Small intestine (tissue), 7 donors: ENCODE results near the gene TNFSF15. TPM values are rescaled to one million over a fixed set of nuclear protein-coding genes. Genes with fewer than 3 reads are reported as not detected.
"Not testable (repeated sequence)": the region's sequence is repeated elsewhere in the genome, so short reads cannot be mapped to it uniquely, and the experiment has no call there.

Experiments used
- DNase-seq, 2 donors: peaks; one replicate each; pipeline versions ENCODE4 v3.0.0 to v3.0.0-alpha.2; 2013
- FAIRE-seq: peaks from 2 replicates; lab custom pipeline; 2012; peaks lifted over from hg19 to GRCh38; lab: Jason Lieb, UNC
- H3K27ac ChIP-seq, 3 donors: one replicate each; pipeline ENCODE4 v1.5.1; 2013; ENCODE audit warnings: low read length in 2 of 3, mild to moderate bottlenecking in 2 of 3, control low read depth in 1 of 3, inconsistent platforms in 1 of 3, low read depth in 1 of 3, moderate library complexity in 1 of 3
- H3K27me3 ChIP-seq, 3 donors: one replicate each; pipeline ENCODE4 v1.6.1; 2013; ENCODE audit warnings: low read length in 3 of 3, inconsistent platforms in 1 of 3; ENCODE audit not compliant: control insufficient read depth in 3 of 3, insufficient read depth in 3 of 3
- H3K36me3 ChIP-seq, 3 donors: one replicate each; pipeline ENCODE4 v1.6.1; 2013; ENCODE audit warnings: low read length in 3 of 3, inconsistent platforms in 1 of 3, low read depth in 1 of 3, mild to moderate bottlenecking in 1 of 3, moderate library complexity in 1 of 3; ENCODE audit not compliant: control insufficient read depth in 3 of 3, insufficient read depth in 2 of 3
- H3K4me1 ChIP-seq, 3 donors: one replicate each; pipeline ENCODE4 v1.6.1; 2013; ENCODE audit warnings: low read length in 2 of 3, inconsistent platforms in 1 of 3, low read depth in 1 of 3, mild to moderate bottlenecking in 1 of 3, moderate library complexity in 1 of 3; ENCODE audit not compliant: control insufficient read depth in 3 of 3, insufficient read depth in 2 of 3
- H3K4me3 ChIP-seq, 3 donors: one replicate each; pipeline ENCODE4 v1.5.1; 2013; ENCODE audit warnings: low read length in 3 of 3, control low read depth in 1 of 3, inconsistent platforms in 1 of 3, low read depth in 1 of 3, mild to moderate bottlenecking in 1 of 3, moderate library complexity in 1 of 3
- H3K9me3 ChIP-seq, 2 donors: one replicate each; pipeline ENCODE4 v1.6.1; 2013; ENCODE audit warnings: low read depth in 1 of 2, low read length in 1 of 2; ENCODE audit not compliant: control insufficient read depth in 2 of 2, insufficient read depth in 1 of 2
- WGBS, 3 donors: extraction: QIAGEN DNeasy Blood & Tissue Kit; methylation state at CpG; one replicate each; pipeline ENCODE4 v1.1.7; 2013; 5-methylcytosine and 5-hydroxymethylcytosine counted together
- polyA plus RNA-seq, 4 donors: library from polyadenylated mRNA; stranded (reverse) in 3 of 4; unstranded in 1 of 4; fragments of 200-250 nt in 3 of 4; fragments of 120-200 nt in 1 of 4; gene quantifications; one replicate each; pipeline versions ENCODE4 v1.2.1 to v1.2.3, GENCODE V29; 2013
- donor health status: healthy with polysubstance abuse.
- donor health status: control.
- donor health status: control.
- donor health status: Bipolar disorder and iron deficiency.
- donor health status: healthy.

TNFSF15 gene
- polyA plus RNA-seq, 4 donors = 0.79 to 13.2 (median 8.9) TPM

DNA sequence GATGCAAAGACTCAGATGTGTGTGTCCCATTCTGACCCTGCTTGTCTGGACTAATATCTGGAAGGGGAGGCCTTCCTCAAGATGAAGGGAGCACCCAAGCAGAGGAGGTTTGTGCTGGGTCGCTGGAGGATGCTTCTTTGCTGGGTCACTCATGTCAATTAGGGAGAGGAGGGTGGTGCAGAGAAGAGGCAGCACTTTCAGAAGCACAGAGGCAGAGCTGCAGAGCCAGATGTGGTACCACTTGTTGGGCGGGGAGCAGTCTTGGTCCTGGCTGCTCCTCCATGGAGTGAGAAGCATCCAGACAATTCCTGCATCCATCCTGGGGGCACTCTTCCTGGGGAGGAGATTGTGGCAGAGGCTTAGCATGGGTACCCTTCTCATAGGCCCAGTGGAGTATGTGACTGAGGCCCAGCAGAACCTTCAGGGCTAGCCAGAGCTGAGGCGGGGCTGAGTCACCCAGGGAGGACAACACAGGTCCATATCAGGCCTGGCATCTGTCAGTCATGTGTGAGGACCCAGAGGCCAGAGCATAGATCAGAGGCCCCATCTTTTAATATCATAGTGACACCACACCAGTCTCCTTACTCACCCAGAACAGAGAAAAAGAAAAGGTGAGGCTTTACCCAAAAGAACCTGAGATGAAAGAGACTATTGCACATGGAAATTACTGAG, 59.8 kb downstream of the TNFSF15 start:
- FAIRE-seq = no peak
- DNase-seq = no peak
- H3K27me3 ChIP-seq = no peaks in the 10 kb centered on the region
- no peaks in the 10 kb centered on the region for H3K36me3 ChIP-seq
- no peak overlapping the region for H3K27ac ChIP-seq
- H3K9me3 ChIP-seq = no peaks in the 10 kb centered on the region
- no peaks in the 10 kb centered on the region for H3K4me1 ChIP-seq
- 73 to 92% (median 87%) methylated on average over 3 of the region's 3 CpGs for WGBS, 3 donors
- no peak overlapping the region for H3K4me3 ChIP-seq

- Histone ChIP-seq H3K9me3 (no peaks in the 10 kb centered on the region), H3K4me1 (no peaks in the 10 kb centered on the region), H3K36me3 (no peaks in the 10 kb centered on the region), H3K4me3 (no peak overlapping the region), H3K27ac (no peak overlapping the region), H3K27me3 (no peaks in the 10 kb centered on the region)
- 61 to 70% (median 62%) methylated on average over 6 of the region's 6 CpGs for WGBS, 3 donors
- DNase-seq = no peak
- FAIRE-seq = no peak
Measured at GRCh38 chr9:114745108-114745848, 60.6 kb downstream of the TNFSF15 start.

DNA sequence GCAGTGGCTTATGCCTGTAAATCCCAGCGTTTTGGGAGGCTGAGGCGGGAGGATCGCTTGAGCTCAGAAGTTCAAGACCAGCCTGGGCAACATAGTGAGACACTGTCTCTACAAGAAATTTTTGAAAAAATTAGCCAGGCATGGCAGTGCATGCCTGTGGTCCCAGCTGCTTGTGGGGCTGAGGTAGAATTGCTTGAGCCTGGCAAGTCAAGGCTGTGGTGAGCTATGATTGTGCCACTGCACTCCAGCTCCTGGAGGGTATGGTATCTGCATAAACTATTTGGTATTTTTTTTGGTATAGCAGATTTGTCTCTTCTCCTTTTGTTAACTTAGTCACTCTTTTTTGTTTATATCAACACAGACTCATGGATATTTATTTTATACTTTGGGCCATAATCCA, 62.4 kb downstream of the TNFSF15 start:
- Histone ChIP-seq H3K4me3 (no peak overlapping the region), H3K4me1 (no peaks in the 10 kb centered on the region), H3K36me3 (no peaks in the 10 kb centered on the region), H3K27me3 (no peaks in the 10 kb centered on the region), H3K9me3 (no peaks in the 10 kb centered on the region), H3K27ac (no peak overlapping the region)
- DNase-seq = no peak
- no peak for FAIRE-seq
- 94 to 96% (median 94%) methylated on average over 3 of the region's 3 CpGs for WGBS, 3 donors

DNA sequence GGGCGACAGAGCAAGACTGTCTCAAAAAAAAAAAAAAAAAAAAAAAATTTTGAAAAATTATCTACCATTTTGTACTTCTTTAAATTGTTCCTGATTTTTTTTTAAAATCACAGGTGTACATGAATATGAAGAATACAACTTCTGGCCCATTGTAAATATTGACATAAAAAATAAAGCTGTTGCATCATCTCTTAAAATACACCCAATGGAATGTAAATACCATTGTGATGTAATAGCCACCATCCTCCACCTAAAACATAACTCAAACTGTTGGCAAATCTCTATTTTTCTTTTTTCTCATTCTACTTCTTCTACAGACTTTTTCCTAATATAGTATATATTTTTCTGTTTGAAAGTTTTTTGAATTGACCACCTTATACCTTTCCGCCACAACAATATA, 62.9 kb downstream of the TNFSF15 start:
- no peak overlapping the region for H3K4me3 ChIP-seq
- no peaks in the 10 kb centered on the region for H3K4me1 ChIP-seq
- DNase-seq (no peak), FAIRE-seq (no peak)
- no peaks in the 10 kb centered on the region for H3K9me3 ChIP-seq
- H3K27me3 ChIP-seq = no peaks in the 10 kb centered on the region
- 95 to 99% (median 96%) methylated on average over 2 of the region's 2 CpGs for WGBS, 3 donors
- H3K27ac ChIP-seq = no peak overlapping the region
- H3K36me3 ChIP-seq = no peaks in the 10 kb centered on the region

DNA sequence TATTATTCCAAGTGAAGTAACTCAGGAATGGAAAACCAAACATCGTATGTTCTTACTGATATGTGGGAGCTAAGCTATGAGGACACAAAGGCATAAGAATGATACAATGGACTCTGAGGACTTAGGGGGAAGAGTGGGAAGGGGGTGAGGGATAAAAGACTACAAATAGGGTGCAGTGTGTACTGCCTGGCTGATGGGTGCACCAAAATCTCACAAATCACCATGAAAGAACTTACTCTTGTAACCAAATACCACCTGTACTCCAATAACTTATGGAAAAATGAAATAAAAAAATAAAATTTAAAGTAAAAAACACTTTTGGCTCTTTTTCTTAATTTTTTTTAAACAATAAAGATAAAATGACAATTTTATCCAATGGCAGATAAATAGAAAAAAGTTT, 64.3 kb downstream of the TNFSF15 start:
- WGBS, 3 donors = 85 to 94% (median 92%) methylated on average over 1 of the region's 1 CpG
- not testable (repeated sequence) for H3K27ac ChIP-seq, FAIRE-seq, H3K4me3 ChIP-seq, H3K36me3 ChIP-seq, H3K27me3 ChIP-seq, DNase-seq, H3K4me1 ChIP-seq, H3K9me3 ChIP-seq

DNA sequence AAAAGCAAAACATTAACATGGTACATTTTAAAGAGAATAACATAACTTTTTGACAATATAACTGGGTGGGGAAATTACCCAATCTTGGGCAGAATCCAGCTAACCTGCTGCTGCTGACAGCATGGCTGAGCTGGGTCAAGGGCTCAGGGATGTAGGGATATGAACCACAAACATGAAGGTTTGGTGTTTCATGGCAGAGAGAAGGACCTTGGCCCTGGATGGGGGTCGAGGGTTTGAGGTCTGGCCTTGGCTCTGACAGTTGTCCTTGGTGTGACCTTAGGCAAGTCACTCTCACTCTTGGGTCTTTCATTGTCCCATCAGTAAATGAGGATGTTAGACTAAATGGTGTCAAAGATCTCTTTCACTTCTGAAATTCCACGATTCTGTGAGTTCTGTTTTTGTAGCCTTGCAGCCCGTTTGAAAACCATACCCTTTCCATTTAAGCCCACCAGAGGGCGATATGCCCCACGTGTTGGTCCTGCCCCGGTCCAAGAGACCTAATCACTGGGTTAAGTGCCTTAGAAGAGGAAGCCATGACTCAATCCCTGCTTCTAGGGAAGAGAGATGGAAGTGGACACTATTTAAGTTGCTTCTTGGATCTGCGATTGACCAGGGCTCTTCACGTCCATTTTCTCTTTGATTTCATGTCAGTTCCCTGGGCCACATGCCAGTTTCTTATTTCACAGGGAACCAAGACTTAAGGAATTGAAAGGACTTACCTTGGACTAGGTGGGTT, 67.1 kb downstream of the TNFSF15 start:
- FAIRE-seq = no peak
- H3K9me3 ChIP-seq = no peaks in the 10 kb centered on the region
- H3K27me3 ChIP-seq = no peaks in the 10 kb centered on the region
- no peak overlapping the region for H3K4me3 ChIP-seq
- no peaks in the 10 kb centered on the region for H3K36me3 ChIP-seq
- 17 to 25% (median 20%) methylated on average over 8 of the region's 8 CpGs for WGBS, 3 donors
- peak; percentile 85 to 86 for DNase-seq
- peaks cover 0 to 9% (median 3%) of the 10 kb centered on the region in 3 donors for H3K4me1 ChIP-seq
- H3K27ac ChIP-seq = no peak overlapping the region

- DNase-seq (no peak), FAIRE-seq (no peak)
- 84 to 91% (median 87%) methylated on average over 4 of the region's 4 CpGs for WGBS, 3 donors
- Histone ChIP-seq H3K9me3 (no peaks in the 10 kb centered on the region), H3K27ac (no peak overlapping the region), H3K36me3 (no peaks in the 10 kb centered on the region), H3K4me1 (peaks cover 0 to 9% (median 3%) of the 10 kb centered on the region in 3 donors), H3K27me3 (no peaks in the 10 kb centered on the region), H3K4me3 (no peak overlapping the region)
Measured at GRCh38 chr9:114737847-114738246, 68.0 kb downstream of the TNFSF15 start.

DNA sequence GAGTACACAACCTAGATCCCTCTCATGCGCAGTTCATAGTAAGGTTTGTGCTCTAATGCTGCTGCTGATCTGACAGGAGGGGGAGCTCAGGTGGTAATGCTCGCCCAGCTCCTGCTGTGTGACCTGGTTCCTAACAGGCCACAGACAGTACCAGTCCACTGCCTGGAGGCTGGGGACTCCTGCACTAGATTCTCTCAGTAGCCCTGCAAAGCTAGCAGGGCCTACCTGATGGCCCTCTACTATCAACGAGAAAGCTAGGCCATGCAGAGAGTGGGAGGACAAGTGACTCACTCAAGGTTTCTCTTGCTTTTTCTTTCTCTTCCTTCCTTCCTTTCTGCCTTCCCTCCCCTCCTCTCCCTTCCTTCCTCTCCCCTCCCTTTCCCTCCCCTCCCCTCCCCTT, 68.7 kb downstream of the TNFSF15 start:
- FAIRE-seq = no peak
- no peaks in the 10 kb centered on the region for H3K27me3 ChIP-seq
- peaks cover 3 to 9% (median 5%) of the 10 kb centered on the region in 3 donors for H3K4me1 ChIP-seq
- no peak overlapping the region for H3K27ac ChIP-seq
- H3K36me3 ChIP-seq = no peaks in the 10 kb centered on the region
- no peak for DNase-seq
- 69 to 81% (median 75%) methylated on average over 3 of the region's 3 CpGs for WGBS, 3 donors
- no peaks in the 10 kb centered on the region for H3K9me3 ChIP-seq
- no peak overlapping the region for H3K4me3 ChIP-seq
